GM20000 (cell line): ENCODE measurements around the gene DTHD1.
A peak's percentile ranks its signal among the peaks of the same experiment; 100 is the strongest.

ENCODE experiments used
- DNase-seq: peaks from one replicate; pipeline ENCODE4 v3.0.0; 2012; ENCODE audit warnings: low spot score
- TF ChIP-seq, protein P1 (sequence below): IDR thresholded peaks from 2 replicates; pipeline ENCODE4 v1.5.1; 2012; ENCODE audit warnings: mild to moderate bottlenecking, control low read depth; ENCODE audit errors: extremely low read depth, missing control alignments

Gene DTHD1

DNA sequence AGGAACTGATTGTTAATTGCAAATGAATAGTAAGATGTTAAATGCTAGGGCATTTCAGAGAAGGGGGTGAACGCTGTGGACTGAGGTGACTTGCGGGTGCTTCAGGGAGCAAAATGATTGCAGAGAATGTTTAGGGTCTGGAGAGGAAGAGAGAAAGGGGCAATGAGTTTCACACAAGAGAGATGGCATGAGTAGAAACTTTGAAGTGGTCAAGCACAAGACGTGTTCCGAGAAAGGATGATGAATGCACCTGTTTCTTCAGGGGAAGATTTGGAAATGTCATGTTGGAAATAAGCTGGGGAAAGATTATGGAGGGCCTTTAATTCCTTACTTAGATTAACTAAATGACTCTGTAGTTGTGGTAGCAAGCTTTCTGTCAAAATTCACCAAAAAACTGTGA lies 43.4 kb downstream of the DTHD1 start:
- no peak for DNase-seq
- TF ChIP-seq, protein P1, sequence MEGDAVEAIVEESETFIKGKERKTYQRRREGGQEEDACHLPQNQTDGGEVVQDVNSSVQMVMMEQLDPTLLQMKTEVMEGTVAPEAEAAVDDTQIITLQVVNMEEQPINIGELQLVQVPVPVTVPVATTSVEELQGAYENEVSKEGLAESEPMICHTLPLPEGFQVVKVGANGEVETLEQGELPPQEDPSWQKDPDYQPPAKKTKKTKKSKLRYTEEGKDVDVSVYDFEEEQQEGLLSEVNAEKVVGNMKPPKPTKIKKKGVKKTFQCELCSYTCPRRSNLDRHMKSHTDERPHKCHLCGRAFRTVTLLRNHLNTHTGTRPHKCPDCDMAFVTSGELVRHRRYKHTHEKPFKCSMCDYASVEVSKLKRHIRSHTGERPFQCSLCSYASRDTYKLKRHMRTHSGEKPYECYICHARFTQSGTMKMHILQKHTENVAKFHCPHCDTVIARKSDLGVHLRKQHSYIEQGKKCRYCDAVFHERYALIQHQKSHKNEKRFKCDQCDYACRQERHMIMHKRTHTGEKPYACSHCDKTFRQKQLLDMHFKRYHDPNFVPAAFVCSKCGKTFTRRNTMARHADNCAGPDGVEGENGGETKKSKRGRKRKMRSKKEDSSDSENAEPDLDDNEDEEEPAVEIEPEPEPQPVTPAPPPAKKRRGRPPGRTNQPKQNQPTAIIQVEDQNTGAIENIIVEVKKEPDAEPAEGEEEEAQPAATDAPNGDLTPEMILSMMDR = no peak

DNA sequence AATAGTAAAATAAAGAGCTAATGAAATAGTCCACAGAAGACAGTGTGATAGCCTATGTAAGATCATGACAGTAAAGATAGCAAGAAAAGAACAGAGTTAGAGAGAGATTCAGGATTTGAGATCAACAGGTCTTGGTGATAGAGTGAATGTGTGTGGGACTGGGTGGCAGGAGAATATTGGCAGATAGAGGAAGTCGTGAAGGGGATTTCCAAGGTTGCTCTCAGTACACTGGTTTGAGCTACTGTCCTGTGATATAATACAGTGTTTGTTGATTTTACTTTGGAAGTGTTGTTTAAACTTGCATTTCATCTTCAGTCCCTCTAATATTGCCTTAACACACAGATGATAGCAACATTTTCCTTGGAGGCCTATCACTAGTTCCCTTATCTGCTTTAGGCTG lies 44.1 kb downstream of the DTHD1 start:
- TF ChIP-seq, protein P1 = no peak
- DNase-seq = peak; percentile 34

DNA sequence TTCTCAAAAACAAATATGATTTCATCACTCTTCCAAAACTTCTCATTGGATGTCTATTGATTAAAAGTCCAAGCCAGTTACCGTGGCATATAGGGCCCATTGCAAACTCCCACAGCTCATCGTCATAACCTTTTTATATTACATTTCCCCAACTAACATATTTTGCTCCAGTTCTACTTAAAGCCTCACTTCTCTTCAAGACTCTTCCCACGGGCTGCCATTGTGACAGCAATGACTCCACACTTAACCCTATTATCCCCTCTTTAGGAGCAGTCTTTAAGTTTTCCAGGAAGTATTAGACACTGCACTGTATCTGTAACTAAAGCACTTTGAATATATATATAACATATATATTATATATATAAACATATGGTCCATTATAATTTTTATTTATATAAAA lies 44.5 kb downstream of the DTHD1 start:
- no peak for DNase-seq
- TF ChIP-seq, protein P1 = no peak

DNA sequence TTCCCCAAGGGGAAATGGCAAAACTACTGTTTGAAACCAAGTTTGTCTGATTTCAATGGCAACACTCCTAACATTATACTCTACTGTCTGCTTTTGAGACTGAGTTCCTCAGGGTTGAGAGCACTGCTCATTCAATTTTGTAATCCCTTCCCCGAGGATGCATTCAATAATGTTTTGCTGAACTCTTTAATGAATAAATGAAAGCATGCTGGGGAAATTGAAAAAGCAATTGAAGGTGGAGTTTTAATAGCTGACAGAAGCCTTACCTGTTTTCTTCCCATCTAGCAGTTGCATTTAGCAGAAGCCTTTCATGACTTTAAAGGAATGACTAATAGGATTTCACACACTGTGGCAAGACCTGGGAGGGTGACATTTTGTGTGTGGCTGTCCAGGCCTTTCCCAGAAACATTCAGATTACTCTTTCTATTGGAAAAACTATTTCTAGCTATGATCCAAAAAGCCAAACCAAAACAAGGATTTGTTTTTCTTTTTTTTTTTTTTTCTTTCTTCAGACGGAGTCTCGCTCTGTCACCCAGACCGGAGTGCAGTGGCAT lies 45.1 kb downstream of the DTHD1 start:
- TF ChIP-seq, protein P1 = no peak
- no peak for DNase-seq

DNA sequence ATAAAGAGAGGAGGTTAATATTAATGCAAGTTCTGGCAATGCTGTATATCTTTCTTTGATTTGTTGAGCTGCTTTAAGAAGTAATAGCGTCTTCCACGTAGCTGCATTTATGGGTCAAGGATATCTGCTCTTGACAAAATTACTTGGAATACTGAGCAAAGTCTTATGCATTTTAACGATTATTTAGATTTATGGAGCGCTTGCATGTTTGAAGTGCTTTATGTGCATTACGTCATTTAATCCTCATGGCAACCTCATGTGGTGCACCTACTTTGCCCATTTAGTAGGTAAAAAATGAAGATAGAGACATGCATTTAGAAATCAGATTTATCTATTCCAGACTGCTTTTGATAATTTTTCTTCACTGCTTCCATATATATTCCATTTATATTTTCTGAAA lies 46.0 kb downstream of the DTHD1 start:
- DNase-seq = no peak
- TF ChIP-seq, protein P1 = no peak

DNA sequence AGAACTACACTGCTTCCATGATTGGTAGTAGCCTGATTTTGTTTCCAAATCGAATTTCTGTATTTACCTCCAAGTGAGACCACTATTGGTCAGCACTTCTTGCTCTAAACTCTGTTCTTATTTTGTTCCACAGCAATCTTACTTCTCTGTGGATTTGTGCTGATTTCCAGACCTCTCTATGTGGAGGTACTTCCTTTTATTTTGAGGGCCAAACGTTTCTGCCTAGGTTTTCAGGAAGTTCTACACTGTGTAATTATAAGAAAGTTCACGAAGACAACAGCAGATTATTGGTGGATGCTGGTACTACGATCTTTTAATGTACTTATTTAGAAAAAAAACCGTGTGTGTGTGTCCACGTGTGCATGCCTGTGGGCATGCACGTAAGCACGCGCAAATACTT lies 46.7 kb downstream of the DTHD1 start:
- TF ChIP-seq, protein P1 = no peak
- no peak for DNase-seq

DNA sequence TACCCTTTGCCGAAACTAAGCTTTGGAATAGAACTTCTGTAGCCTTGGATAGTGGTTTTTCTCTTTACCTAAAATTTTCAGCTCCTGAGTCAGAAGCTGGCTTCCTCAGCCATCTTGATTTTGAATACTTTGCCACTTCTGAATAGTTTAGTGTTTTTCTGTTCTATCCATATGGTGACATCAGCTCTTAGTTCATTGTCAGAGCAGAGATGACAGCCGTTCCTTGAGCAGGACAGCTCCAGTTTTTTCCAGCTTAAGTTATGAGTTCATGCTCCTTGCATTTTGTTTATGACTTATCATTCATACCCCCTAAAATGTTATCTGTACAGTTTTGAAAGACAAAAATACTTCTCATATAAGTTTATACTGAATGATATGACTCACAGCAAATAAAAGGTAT lies 47.8 kb downstream of the DTHD1 start:
- no peak for DNase-seq
- TF ChIP-seq, protein P1 = no peak

DNA sequence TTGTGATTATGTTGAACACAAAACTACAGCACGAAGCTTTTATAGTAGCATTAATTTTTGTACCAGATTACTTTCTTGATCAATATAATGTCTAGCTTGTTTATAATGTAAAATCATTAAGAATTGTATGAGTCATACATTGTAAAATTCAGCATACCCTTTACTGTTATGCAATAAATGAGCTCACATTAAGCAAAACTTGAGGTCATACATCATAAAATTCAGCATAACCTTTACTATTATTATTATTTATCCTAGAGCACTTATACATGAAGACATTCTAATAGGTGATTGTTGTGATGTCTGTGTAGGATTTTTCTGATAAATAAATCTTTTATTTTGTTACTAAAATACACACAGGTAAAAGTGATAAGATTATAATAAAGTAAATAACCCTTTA lies 49.4 kb downstream of the DTHD1 start:
- no peak for DNase-seq
- TF ChIP-seq, protein P1 = no peak
